HG03039 (cell line): ENCODE measurements around the gene CPNE1.

Experiments
- ATAC-seq: cut with Tn5 transposase; IDR thresholded peaks from one replicate; pipeline ENCODE4 v1.9.1; 2021; ENCODE audit warnings: mild to moderate bottlenecking, moderate library complexity; ENCODE audit not compliant: unreplicated experiment

The CPNE1 gene

DNA sequence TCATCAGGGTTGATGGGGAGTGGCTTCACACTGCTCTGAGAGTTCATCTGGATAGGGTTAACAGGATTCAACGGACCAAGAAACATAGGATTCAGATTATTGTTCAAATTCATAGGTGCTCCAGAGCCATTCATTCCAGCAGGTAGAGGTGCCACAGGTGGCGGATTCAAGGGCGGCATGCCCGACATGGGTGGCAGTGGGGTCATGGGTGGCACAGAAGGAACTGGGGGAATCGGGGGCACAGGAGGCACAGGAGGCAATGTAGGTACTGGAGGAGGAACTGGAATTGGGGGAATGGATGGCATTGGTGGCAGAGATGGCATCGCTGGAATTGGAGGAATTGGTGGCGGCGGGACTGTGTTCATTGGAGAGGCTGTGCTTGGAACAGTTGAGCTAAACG is 10.3 kb downstream of the CPNE1 start:
- ATAC-seq: no peak

- no peak for ATAC-seq
These were observed 10.8 kb downstream of the CPNE1 start for GRCh38 chr20:35653893-35654292.

DNA sequence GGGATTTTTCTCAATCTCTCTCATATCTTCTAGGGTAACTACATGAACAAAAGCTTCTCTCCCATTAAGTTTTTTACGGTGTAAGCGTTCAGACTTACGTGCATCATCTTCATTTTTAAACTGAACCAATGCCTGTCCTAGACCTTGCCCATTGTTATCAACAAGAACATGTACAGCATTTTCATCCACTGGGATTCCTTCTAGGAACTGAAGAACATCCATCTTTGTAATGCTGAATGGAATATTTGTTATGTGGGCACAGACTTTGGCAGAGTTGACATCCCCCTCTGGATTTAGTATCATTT is 11.3 kb downstream of the CPNE1 start:
- ATAC-seq: no peak

DNA sequence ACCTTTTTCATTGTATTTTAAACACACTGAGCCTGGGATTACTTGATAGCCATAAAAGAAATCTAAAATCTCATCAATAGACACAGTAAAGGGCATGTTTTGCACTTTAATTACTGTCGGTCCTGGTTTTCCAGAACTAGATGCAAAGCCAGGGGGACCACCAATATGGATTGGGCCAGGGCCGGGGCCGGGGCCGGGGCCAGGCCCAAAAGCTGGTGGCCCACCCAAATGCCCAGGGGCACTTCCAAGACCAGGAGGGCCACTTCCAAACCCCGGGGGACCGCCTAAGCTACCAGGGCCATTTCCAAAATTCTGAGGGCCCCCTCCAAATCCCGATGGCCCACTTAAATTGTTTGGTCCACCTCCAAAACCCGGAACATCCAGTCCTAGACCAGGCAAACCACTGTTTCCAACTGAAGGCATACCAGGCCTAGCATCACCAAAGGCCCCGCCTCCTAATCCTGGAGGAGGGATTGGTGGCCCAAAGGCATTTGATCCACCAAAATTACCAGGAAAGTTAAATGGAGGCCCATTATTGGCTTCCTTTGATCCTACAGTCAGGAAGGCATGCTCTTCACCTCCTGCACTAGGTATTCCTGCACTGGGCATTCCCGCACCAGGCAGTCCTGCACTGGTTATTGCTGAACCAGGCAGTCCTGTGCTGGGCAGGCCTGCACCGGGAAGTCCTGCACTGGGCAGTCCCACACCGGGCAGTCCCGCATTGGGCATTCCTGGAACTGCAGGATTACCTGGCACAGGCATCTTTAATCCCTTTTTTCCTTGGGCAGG is 11.9 kb downstream of the CPNE1 start:
- no peak for ATAC-seq

DNA sequence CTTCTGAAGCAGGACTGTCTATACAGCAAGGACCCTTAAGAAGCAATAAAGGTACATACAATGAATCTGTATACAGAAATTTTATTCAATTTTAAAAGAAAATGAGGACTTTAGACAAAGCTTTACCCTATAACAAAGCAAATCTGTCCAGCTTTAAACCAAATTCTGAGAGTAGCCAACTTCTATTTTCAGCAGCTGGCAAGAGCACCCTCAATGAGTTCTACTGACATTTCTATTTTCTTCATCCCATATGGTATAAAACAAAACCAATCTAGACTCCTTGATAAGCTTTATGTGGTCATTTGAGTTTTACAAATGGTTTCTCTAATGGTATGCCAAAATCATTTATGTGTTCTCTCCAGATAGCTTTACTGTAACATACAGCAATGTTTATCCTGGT is 12.7 kb downstream of the CPNE1 start:
- no peak for ATAC-seq

DNA sequence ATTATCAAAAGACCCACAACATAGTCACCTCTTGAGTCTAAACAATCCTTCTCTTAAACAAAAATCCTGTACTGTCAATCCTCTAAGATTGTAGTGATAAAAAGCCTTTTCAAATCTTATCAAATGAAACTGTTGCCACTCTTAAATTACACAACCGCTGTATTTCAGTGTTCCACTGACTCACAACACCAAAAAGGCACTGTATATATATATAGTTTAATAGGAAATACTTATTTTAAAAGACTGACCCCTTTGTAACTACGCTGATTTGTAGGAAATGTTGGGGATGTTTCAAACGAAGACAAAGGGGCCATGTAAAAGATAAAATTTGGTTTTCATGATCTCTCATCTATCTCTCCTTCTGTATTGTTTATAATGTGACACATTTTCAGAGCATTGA is 14.1 kb downstream of the CPNE1 start:
- no peak for ATAC-seq

- no peak for ATAC-seq
These were observed 15.9 kb downstream of the CPNE1 start for GRCh38 chr20:35648836-35649235.

DNA sequence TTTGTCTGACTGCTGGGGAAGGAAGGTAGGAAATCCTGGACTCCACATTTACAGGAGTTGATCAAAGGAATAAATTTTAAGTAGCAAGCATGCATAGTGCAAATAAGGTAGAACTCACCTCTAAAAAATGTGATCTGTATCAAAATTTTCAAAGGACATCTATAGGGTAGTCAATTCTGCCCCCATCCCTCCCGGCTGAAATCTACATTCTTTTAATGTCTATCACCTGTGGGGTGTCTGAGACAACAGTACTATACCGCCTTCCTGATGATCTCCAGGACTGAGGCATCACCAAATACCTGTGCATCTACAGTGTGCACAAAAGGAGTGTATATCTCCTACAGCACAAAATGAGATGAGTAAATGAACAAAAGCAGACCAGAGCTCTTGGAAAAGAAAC is 19.9 kb downstream of the CPNE1 start:
- ATAC-seq: no peak

DNA sequence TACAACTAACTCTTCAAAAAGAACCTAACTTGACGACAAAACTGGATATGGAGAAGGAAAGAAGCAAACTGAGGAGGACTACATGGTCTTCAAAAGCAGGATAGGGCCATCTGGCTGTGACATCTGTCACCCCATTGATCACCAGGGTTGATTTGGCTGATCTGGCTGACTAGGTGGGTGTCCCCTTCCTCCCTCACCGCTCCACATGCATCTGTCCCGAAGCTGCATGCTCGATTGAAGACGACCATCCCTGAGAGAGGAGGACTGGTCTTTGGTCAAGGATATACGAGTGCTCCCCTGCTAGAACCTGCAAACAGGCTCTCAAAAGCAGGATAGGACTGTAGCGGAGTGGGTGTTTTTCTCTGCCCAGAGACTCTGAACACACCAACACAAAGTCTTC is 21.7 kb downstream of the CPNE1 start:
- ATAC-seq: no peak

- no peak for ATAC-seq
These were observed 23.0 kb downstream of the CPNE1 start for GRCh38 chr20:35641743-35642142.

DNA sequence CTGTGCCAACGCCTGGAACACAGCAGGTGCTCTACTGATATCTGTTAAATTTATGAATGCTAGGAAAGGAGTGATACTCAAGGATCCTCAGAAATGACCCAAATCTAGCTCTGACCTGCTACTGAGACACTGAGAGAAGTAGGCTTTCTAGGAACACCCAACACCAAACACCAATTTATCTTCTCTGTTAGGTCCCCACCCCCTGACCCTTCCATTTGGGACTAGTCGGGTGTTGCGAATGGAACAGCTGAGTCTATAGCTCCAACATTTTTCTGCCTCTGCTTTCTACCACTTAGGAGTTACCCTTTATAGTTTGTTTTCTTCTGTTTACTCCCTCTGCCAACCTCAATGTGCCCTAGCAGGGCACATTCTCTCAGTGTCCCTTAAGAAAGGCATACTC is 24.0 kb downstream of the CPNE1 start:
- no peak for ATAC-seq

DNA sequence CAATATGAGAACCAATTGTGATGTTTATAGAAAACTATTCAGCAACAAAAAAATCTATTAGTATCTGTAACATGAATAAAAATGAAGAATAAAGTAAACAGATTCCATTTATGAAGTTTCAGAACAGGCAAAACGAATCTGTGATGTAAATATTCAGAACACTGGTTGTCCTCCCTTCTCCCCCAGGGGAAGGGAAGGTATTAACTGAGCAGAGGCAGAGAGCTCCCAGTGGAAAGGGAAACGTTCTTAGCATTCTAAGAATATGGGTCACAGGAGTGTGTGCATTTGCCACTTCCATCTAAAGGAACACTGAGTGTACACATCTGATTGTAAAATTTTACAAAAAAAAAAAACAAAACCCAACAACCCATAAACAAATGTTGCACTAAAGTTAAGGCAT is 25.9 kb downstream of the CPNE1 start:
- no peak for ATAC-seq

DNA sequence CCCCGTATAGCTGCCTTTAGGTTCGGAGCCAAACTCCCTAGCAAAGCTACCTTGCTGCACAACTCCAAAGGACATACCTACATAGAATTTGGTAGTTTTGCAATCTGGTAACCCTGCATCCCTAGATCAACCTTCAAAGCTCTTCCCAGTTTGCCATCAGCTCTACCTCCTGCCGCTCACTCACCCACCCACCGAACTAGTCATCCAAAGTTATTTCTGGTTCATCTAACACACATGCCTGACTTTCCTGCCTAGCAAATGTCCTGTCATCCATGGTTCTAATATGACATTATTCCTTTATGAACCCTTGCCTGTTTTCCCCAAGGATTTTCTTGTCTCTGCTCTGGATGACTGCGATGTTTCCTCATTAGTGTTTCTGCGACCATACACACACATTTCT is 27.4 kb downstream of the CPNE1 start:
- no peak for ATAC-seq

- no peak for ATAC-seq
These were observed 28.6 kb downstream of the CPNE1 start for GRCh38 chr20:35636095-35636494.

DNA sequence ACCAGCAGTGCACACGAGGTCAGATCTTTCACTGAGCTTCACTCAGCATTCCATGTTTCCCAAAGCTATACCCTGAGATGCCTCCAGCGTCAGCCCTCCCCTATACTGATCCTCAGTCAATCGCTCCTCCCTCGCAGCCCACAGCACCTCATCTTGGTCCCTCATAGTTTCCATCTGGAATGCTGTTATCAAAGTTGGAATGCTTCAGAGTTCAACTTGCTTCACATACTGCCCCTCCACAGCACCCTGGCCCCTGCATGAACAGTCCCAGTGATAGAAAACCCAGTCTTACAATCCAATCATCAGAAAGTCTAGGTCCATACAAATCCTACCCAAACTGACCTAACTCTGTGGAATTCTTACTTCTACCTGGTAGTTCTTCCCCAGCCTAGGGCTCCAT is 29.0 kb downstream of the CPNE1 start:
- ATAC-seq: no peak

- no peak for ATAC-seq
These were observed 32.1 kb downstream of the CPNE1 start for GRCh38 chr20:35632539-35633115.

- no peak for ATAC-seq
These were observed 34.1 kb downstream of the CPNE1 start for GRCh38 chr20:35630636-35631035.

GRCh38 chr20:35629427-35630145 is 35.1 kb downstream of the CPNE1 start:
- no peak for ATAC-seq

GRCh38 chr20:35627121-35627520 is 37.6 kb downstream of the CPNE1 start:
- no peak for ATAC-seq

GRCh38 chr20:35626386-35627001 is 38.2 kb downstream of the CPNE1 start:
- no peak for ATAC-seq

DNA sequence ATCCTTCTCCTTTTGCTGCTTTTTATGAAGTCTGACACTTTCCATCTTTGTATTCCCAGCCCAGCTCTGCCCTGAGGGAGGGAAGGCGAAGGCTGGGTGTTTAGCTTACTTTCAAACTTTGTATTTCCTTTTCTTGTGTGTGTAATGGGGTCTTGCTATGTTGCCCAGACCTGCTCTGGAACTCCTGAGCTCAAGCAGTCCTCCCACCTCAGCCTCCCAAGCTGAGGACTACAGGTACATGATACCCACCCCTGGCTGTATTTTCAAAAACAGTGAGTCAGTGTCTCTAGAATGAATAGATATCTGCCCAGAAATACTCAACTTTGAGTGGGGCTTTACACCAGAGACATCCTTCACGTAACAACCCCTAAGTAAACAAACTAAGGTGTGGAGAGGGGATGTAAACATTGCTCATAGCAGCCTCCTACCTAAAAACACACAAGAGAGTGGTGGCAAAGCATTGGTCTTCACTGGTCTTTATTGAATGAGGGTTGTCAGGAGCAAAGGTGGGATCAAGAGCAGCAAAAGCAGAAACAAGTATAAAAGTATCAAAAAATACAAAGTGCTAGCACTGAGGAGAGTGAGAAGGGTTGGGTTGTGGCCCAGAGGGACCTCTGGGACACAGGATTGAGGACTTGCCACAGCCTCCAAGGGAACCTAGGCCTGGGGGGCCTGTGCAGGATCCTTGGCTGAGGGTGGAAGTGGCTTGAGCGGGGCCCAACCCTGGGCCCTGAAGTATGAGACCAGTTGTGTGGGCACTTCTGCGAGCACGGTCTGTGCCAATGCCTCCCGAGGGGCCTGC is 38.9 kb downstream of the CPNE1 start:
- no peak for ATAC-seq
